Measurements from ENCODE around the gene ARHGAP29. TPM values are rescaled to one million over a fixed set of nuclear protein-coding genes. Genes with fewer than 3 reads are reported as not detected.
"Not testable (repeated sequence)": the region's sequence is repeated elsewhere in the genome, so short reads cannot be mapped to it uniquely, and the experiment has no call there.

The ARHGAP29 gene
- total and polyA plus RNA-seq, 7 experiments from 2014 or later: 0.02 to 0.37 (median 0.13) TPM; not detected in 4

GRCh38 chr1:94149166-94149565 lies 88.2 kb downstream of the ARHGAP29 start:
- H3K4me1 Mint-ChIP-seq; ATAC-seq; DNase-seq; H3K27ac Mint-ChIP-seq; H3K9me3 Mint-ChIP-seq; intact Hi-C loops (cut with micrococcal nuclease); H3K4me3 Mint-ChIP-seq; CTCF ChIA-PET; H3K36me3 ChIP-seq (ENCODE audit: control insufficient read depth in 2 of 3, insufficient read depth in 3 of 3, low read length in 3 of 3); H3K4me3 ChIP-seq (ENCODE audit: low read length); H3K27me3 Mint-ChIP-seq; H3K27me3 ChIP-seq (ENCODE audit: control insufficient read depth in 2 of 2, insufficient read depth in 2 of 2, low read length in 2 of 2); POLR2A ChIA-PET; H3K27ac ChIP-seq (ENCODE audit: low read depth, low read length); H3K4me1 ChIP-seq (ENCODE audit: control insufficient read depth in 2 of 2, insufficient read depth in 2 of 2, low read length in 2 of 2); H3K9me3 ChIP-seq (ENCODE audit: control insufficient read depth in 2 of 3, low read length in 3 of 3); H3K36me3 Mint-ChIP-seq: not testable (repeated sequence)

- Histone ChIP-seq H3K36me3 (ENCODE audit: control insufficient read depth in 2 of 3, insufficient read depth in 3 of 3, low read length in 3 of 3) (no peaks in the 10 kb centered on the region), H3K4me1 (ENCODE audit: control insufficient read depth in 2 of 2, insufficient read depth in 2 of 2, low read length in 2 of 2) (no peaks in the 10 kb centered on the region), H3K4me3 (ENCODE audit: low read length) (no peak overlapping the region), H3K27me3 (ENCODE audit: control insufficient read depth in 2 of 2, insufficient read depth in 2 of 2, low read length in 2 of 2) (peaks cover 0 to 2% of the 10 kb centered on the region in 2 donors), H3K9me3 (ENCODE audit: control insufficient read depth in 2 of 3, low read length in 3 of 3) (no peaks in the 10 kb centered on the region), H3K27ac (ENCODE audit: low read depth, low read length) (no peak overlapping the region)
- DNase-seq: no peak
- H3K4me3 Mint-ChIP-seq: no peak overlapping the region
- H3K27ac Mint-ChIP-seq: no peak overlapping the region
- no peaks in the 10 kb centered on the region for H3K4me1 Mint-ChIP-seq
- intact Hi-C loops (cut with micrococcal nuclease): no loop called here
- ChIA-PET CTCF (no interaction called here), POLR2A (no interaction called here)
- ATAC-seq: no peak
- peaks cover 0 to 8% (median 0%) of the 10 kb centered on the region in 5 donors for H3K27me3 Mint-ChIP-seq
- peaks cover 0 to 4% (median 0%) of the 10 kb centered on the region in 11 donors for H3K9me3 Mint-ChIP-seq
- H3K36me3 Mint-ChIP-seq: no peaks in the 10 kb centered on the region
These were observed 91.1 kb downstream of the ARHGAP29 start for GRCh38 chr1:94146273-94146672.

- POLR2A ChIA-PET: interaction anchor here (0.7 kb wide), 1 partner anchor 598 kb away, joined by 3 read pairs; no protein-coding TSS in a partner anchor
- no peak overlapping the region for H3K27ac Mint-ChIP-seq
- H3K4me3 Mint-ChIP-seq: no peak overlapping the region
These were observed 92.5 kb downstream of the ARHGAP29 start for GRCh38 chr1:94144836-94145235.

GRCh38 chr1:94143809-94144176 lies 93.6 kb downstream of the ARHGAP29 start:
- peaks cover 0 to 2% of the 10 kb centered on the region in 2 donors for H3K27me3 ChIP-seq (ENCODE audit: control insufficient read depth in 2 of 2, insufficient read depth in 2 of 2, low read length in 2 of 2)
- no peak for DNase-seq
- CTCF ChIA-PET: no interaction called here

More at GRCh38 chr1:94144836-94145235, 92.5 kb downstream of the ARHGAP29 start:
- Histone ChIP-seq H3K27ac (ENCODE audit: low read depth, low read length) (no peak overlapping the region), H3K36me3 (ENCODE audit: control insufficient read depth in 2 of 3, insufficient read depth in 3 of 3, low read length in 3 of 3) (no peaks in the 10 kb centered on the region), H3K4me3 (ENCODE audit: low read length) (no peak overlapping the region), H3K27me3 (ENCODE audit: control insufficient read depth in 2 of 2, insufficient read depth in 2 of 2, low read length in 2 of 2) (peaks cover 0 to 2% of the 10 kb centered on the region in 2 donors), H3K9me3 (ENCODE audit: control insufficient read depth in 2 of 3, low read length in 3 of 3) (no peaks in the 10 kb centered on the region), H3K4me1 (ENCODE audit: control insufficient read depth in 2 of 2, insufficient read depth in 2 of 2, low read length in 2 of 2) (no peaks in the 10 kb centered on the region)
- no peak for ATAC-seq
- peaks cover 0 to 8% (median 0%) of the 10 kb centered on the region in 5 donors for H3K27me3 Mint-ChIP-seq
- no peaks in the 10 kb centered on the region for H3K36me3 Mint-ChIP-seq
- H3K4me1 Mint-ChIP-seq: no peaks in the 10 kb centered on the region
- CTCF ChIA-PET: no interaction called here
- intact Hi-C loops (cut with micrococcal nuclease): no loop called here
- no peak for DNase-seq
- peaks cover 0 to 5% (median 0%) of the 10 kb centered on the region in 11 donors for H3K9me3 Mint-ChIP-seq

GRCh38 chr1:94143173-94143808 lies 94.1 kb downstream of the ARHGAP29 start:
- ChIA-PET POLR2A (no interaction called here), CTCF (no interaction called here)
- Mint-ChIP-seq H3K27ac (no peak overlapping the region), H3K9me3 (peaks cover 0 to 5% (median 0%) of the 10 kb centered on the region in 11 donors), H3K4me1 (no peaks in the 10 kb centered on the region), H3K36me3 (no peaks in the 10 kb centered on the region), H3K4me3 (no peak overlapping the region), H3K27me3 (peaks cover 0 to 6% (median 4%) of the 10 kb centered on the region in 5 donors)
- ATAC-seq (no peak), DNase-seq (no peak)
- Histone ChIP-seq H3K27me3 (ENCODE audit: control insufficient read depth in 2 of 2, insufficient read depth in 2 of 2, low read length in 2 of 2) (peaks cover 0 to 2% of the 10 kb centered on the region in 2 donors), H3K27ac (ENCODE audit: low read depth, low read length) (no peak overlapping the region), H3K9me3 (ENCODE audit: control insufficient read depth in 2 of 3, low read length in 3 of 3) (no peaks in the 10 kb centered on the region), H3K4me3 (ENCODE audit: low read length) (no peak overlapping the region), H3K36me3 (ENCODE audit: control insufficient read depth in 2 of 3, insufficient read depth in 3 of 3, low read length in 3 of 3) (no peaks in the 10 kb centered on the region), H3K4me1 (ENCODE audit: control insufficient read depth in 2 of 2, insufficient read depth in 2 of 2, low read length in 2 of 2) (no peaks in the 10 kb centered on the region)
- intact Hi-C loops (cut with micrococcal nuclease): no loop called here

More at GRCh38 chr1:94143809-94144176, 93.6 kb downstream of the ARHGAP29 start:
- peaks cover 0 to 5% (median 0%) of the 10 kb centered on the region in 11 donors for H3K9me3 Mint-ChIP-seq
- H3K27me3 Mint-ChIP-seq: peaks cover 0 to 5% (median 2%) of the 10 kb centered on the region in 5 donors
- intact Hi-C loops (cut with micrococcal nuclease): no loop called here
- ATAC-seq: no peak
- H3K4me1 Mint-ChIP-seq: no peaks in the 10 kb centered on the region
- Histone ChIP-seq H3K36me3 (ENCODE audit: control insufficient read depth in 2 of 3, insufficient read depth in 3 of 3, low read length in 3 of 3) (no peaks in the 10 kb centered on the region), H3K4me3 (ENCODE audit: low read length) (no peak overlapping the region), H3K27ac (ENCODE audit: low read depth, low read length) (no peak overlapping the region), H3K9me3 (ENCODE audit: control insufficient read depth in 2 of 3, low read length in 3 of 3) (no peaks in the 10 kb centered on the region), H3K4me1 (ENCODE audit: control insufficient read depth in 2 of 2, insufficient read depth in 2 of 2, low read length in 2 of 2) (no peaks in the 10 kb centered on the region)
- H3K36me3 Mint-ChIP-seq: no peaks in the 10 kb centered on the region
- H3K4me3 Mint-ChIP-seq: no peak overlapping the region
- POLR2A ChIA-PET: no interaction called here
- no peak overlapping the region for H3K27ac Mint-ChIP-seq

- Mint-ChIP-seq H3K4me1 (no peaks in the 10 kb centered on the region), H3K9me3 (peaks cover 0 to 5% (median 0%) of the 10 kb centered on the region in 11 donors), H3K27me3 (peaks cover 0 to 6% (median 4%) of the 10 kb centered on the region in 5 donors), H3K27ac (no peak overlapping the region), H3K4me3 (no peak overlapping the region), H3K36me3 (no peaks in the 10 kb centered on the region)
- ATAC-seq: no peak
- Histone ChIP-seq H3K4me3 (ENCODE audit: low read length) (no peak overlapping the region), H3K36me3 (ENCODE audit: control insufficient read depth in 2 of 3, insufficient read depth in 3 of 3, low read length in 3 of 3) (no peaks in the 10 kb centered on the region), H3K27me3 (ENCODE audit: control insufficient read depth in 2 of 2, insufficient read depth in 2 of 2, low read length in 2 of 2) (peaks cover 0 to 2% of the 10 kb centered on the region in 2 donors), H3K9me3 (ENCODE audit: control insufficient read depth in 2 of 3, low read length in 3 of 3) (no peaks in the 10 kb centered on the region), H3K4me1 (ENCODE audit: control insufficient read depth in 2 of 2, insufficient read depth in 2 of 2, low read length in 2 of 2) (no peaks in the 10 kb centered on the region), H3K27ac (ENCODE audit: low read depth, low read length) (no peak overlapping the region)
- POLR2A ChIA-PET: no interaction called here
- CTCF ChIA-PET: no interaction called here
- no peak for DNase-seq
- intact Hi-C loops (cut with micrococcal nuclease): no loop called here
These were observed 94.8 kb downstream of the ARHGAP29 start for GRCh38 chr1:94142583-94142982.

- Histone ChIP-seq H3K4me3 (ENCODE audit: low read length) (no peak overlapping the region), H3K27me3 (ENCODE audit: control insufficient read depth in 2 of 2, insufficient read depth in 2 of 2, low read length in 2 of 2) (peaks cover 0 to 2% of the 10 kb centered on the region in 2 donors), H3K36me3 (ENCODE audit: control insufficient read depth in 2 of 3, insufficient read depth in 3 of 3, low read length in 3 of 3) (no peaks in the 10 kb centered on the region), H3K9me3 (ENCODE audit: control insufficient read depth in 2 of 3, low read length in 3 of 3) (no peaks in the 10 kb centered on the region), H3K27ac (ENCODE audit: low read depth, low read length) (no peak overlapping the region), H3K4me1 (ENCODE audit: control insufficient read depth in 2 of 2, insufficient read depth in 2 of 2, low read length in 2 of 2) (no peaks in the 10 kb centered on the region)
- H3K27ac Mint-ChIP-seq: no peak overlapping the region
- DNase-seq (no peak), ATAC-seq (no peak)
- H3K36me3 Mint-ChIP-seq: no peaks in the 10 kb centered on the region
- H3K4me1 Mint-ChIP-seq: no peaks in the 10 kb centered on the region
- peaks cover 0 to 6% (median 4%) of the 10 kb centered on the region in 5 donors for H3K27me3 Mint-ChIP-seq
- POLR2A ChIA-PET: no interaction called here
- peaks cover 0 to 5% (median 0%) of the 10 kb centered on the region in 11 donors for H3K9me3 Mint-ChIP-seq
- H3K4me3 Mint-ChIP-seq: no peak overlapping the region
- CTCF ChIA-PET: no interaction called here
- intact Hi-C loops (cut with micrococcal nuclease): no loop called here
These were observed 95.4 kb downstream of the ARHGAP29 start for GRCh38 chr1:94142022-94142421.
